NB4 (cell line): ENCODE results near the gene METTL25.

ENCODE experiments used
- DNase-seq: peaks from one replicate; pipeline ENCODE4 v3.0.0; 2010; ENCODE audit warnings: low read depth
- H3K4me3 ChIP-seq: one replicate; pipeline ENCODE4 v1.5.1; 2011; ENCODE audit warnings: mild to moderate bottlenecking, low read depth, low read length, moderate library complexity
- CTCF ChIP-seq: IDR thresholded peaks from one replicate; pipeline ENCODE4 v1.5.1; 2012; ENCODE audit warnings: low read depth, low read length
- MAX ChIP-seq: IDR thresholded peaks from 2 replicates; pipeline ENCODE4 v1.6.1; 2011; ENCODE audit warnings: low read depth, low read length
- MYC ChIP-seq: IDR thresholded peaks from 2 replicates; pipeline ENCODE4 v1.6.1; 2011; ENCODE audit warnings: low read depth, low read length
- POLR2A ChIP-seq: IDR thresholded peaks from 2 replicates; pipeline ENCODE4 v1.6.1; 2011; ENCODE audit warnings: mild to moderate bottlenecking; ENCODE audit not compliant: insufficient read length; ENCODE audit errors: extremely low read depth

Gene METTL25

GRCh38 chr12:82519510-82519909, 161.2 kb downstream of the METTL25 start:
- H3K4me3 ChIP-seq = no peak overlapping the region
- no peak for TF ChIP-seq MYC
- TF ChIP-seq MAX = no peak
- no peak for TF ChIP-seq POLR2A
- no peak for TF ChIP-seq CTCF
- no peak for DNase-seq

GRCh38 chr12:82522285-82522684, 164.0 kb downstream of the METTL25 start:
- TF ChIP-seq MYC (no peak), CTCF (no peak), POLR2A (no peak), MAX (no peak)
- H3K4me3 ChIP-seq = no peak overlapping the region
- no peak for DNase-seq

GRCh38 chr12:82522762-82523161, 164.4 kb downstream of the METTL25 start:
- no peak overlapping the region for H3K4me3 ChIP-seq
- TF ChIP-seq CTCF (no peak), MAX (no peak), POLR2A (no peak)
- no peak for DNase-seq

GRCh38 chr12:82523996-82524395, 165.7 kb downstream of the METTL25 start:
- TF ChIP-seq CTCF (no peak), MYC (no peak), MAX (no peak), POLR2A (no peak)
- H3K4me3 ChIP-seq = no peak overlapping the region

GRCh38 chr12:82524641-82525040, 166.3 kb downstream of the METTL25 start:
- DNase-seq = no peak
- H3K4me3 ChIP-seq = no peak overlapping the region
- TF ChIP-seq MYC = no peak
- TF ChIP-seq POLR2A = no peak
- TF ChIP-seq CTCF = no peak
- no peak for TF ChIP-seq MAX

More at GRCh38 chr12:82523996-82524395, 165.7 kb downstream of the METTL25 start:
- DNase-seq = no peak

GRCh38 chr12:82525616-82526015, 167.3 kb downstream of the METTL25 start:
- no peak overlapping the region for H3K4me3 ChIP-seq
- no peak for DNase-seq
- TF ChIP-seq MYC (no peak), CTCF (no peak), POLR2A (no peak), MAX (no peak)
